Gastroesophageal sphincter (tissue), 4 donors: Measurements from ENCODE around the gene CHCHD6. TPM values are rescaled to one million over a fixed set of nuclear protein-coding genes. Genes with fewer than 3 reads are reported as not detected.

Experiments
- ATAC-seq: fragments of 150-250 bp; one replicate; pipeline ENCODE4 v1.9.1; 2016; ENCODE audit warnings: mild to moderate bottlenecking, moderate library complexity
- H3K27ac ChIP-seq, 4 donors: fragments of 200-600 bp; sonication (generic) in 3 of 4; 1 replicate in 3 of 4; 2 replicates in 1 of 4; pipeline ENCODE4 v1.5.1; 2016 to 2019
- H3K27me3 ChIP-seq: fragments of 200-600 bp; sonication (generic); one replicate; pipeline ENCODE4 v1.5.1; 2019
- H3K36me3 ChIP-seq, 2 donors: fragments of 200-600 bp; sonication (generic); one replicate each; pipeline ENCODE4 v1.5.1; 2019; ENCODE audit warnings: control low read depth in 1 of 2
- H3K4me1 ChIP-seq, 3 donors: fragments of 200-600 bp; sonication (generic); 1 replicate in 2 of 3; 2 replicates in 1 of 3; pipeline ENCODE4 v1.5.1; 2016 to 2019; ENCODE audit warnings: control low read depth in 2 of 3
- H3K4me3 ChIP-seq, 2 donors: fragments of 200-600 bp; sonication (generic); one replicate each; pipeline ENCODE4 v1.5.1; 2019; ENCODE audit warnings: mild to moderate bottlenecking in 1 of 2, moderate library complexity in 1 of 2
- H3K9me3 ChIP-seq, 3 donors: fragments of 200-600 bp; sonication (generic); one replicate each; pipeline ENCODE4 v1.5.1; 2017 to 2019; ENCODE audit warnings: control low read depth in 2 of 3
- CTCF ChIP-seq, 4 experiments: fragments of 200-600 bp in 2 of 4; fragments of 450-650 bp in 2 of 4; sonication (generic) in 1 of 4; IDR thresholded peaks; one replicate each; pipeline ENCODE4 v1.5.1; 2017 to 2019; ENCODE audit warnings: antibody characterized with exemption in 4 of 4, mild to moderate bottlenecking in 2 of 4, moderate library complexity in 2 of 4
- EP300 ChIP-seq: sonication (generic); formaldehyde crosslinking; IDR thresholded peaks from one replicate; pipeline ENCODE4 v1.6.1; 2017; ENCODE audit warnings: antibody characterized with exemption, mild to moderate bottlenecking
- POLR2A ChIP-seq, 2 donors: fragments of 450-650 bp; IDR thresholded peaks; one replicate each; pipeline ENCODE4 v1.6.1; 2017; ENCODE audit warnings: antibody characterized with exemption in 2 of 2, mild to moderate bottlenecking in 2 of 2, moderate library complexity in 1 of 2
- POLR2AphosphoS5 ChIP-seq: sonication (generic); formaldehyde crosslinking; IDR thresholded peaks from one replicate; pipeline ENCODE4 v1.6.1; 2017; ENCODE audit warnings: antibody characterized with exemption
- WGBS, 2 donors: methylation state at CpG; one replicate each; pipeline ENCODE4 v1.1.5; 2018; ENCODE audit warnings: low coverage in 1 of 2; 5-methylcytosine and 5-hydroxymethylcytosine counted together
- total RNA-seq, 4 donors: library from RNA; depleted of rRNA; stranded (reverse); fragments of >200 nt; gene quantifications; one replicate each; pipeline ENCODE4 v1.1.0, GENCODE V29; 2016

Gene CHCHD6
- total RNA-seq, 4 donors from 2014 or later: 8.5 to 37.2 (median 15.2) TPM

DNA sequence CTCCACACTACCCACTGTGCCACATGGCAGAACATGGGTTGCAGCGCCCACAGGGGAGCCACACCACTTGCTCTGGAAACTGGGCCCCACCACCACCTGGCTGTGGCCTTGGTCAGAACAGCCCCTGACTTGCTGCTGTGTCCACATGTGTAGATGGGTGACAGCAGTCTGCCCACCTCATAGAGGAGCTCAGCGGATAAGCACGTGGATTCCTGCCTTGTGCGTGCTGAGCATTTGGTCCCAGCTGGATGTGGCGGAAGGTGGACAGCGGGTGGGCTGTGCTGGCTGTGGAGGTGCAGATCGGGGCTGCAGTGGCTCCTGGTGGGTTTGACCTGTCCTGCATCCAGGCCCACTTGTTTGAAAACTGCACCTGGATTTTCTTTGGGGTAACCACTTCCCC is 272.9 kb downstream of the CHCHD6 start:
- Histone ChIP-seq H3K36me3 (no peaks in the 10 kb centered on the region), H3K9me3 (peaks cover 0 to 24% (median 0%) of the 10 kb centered on the region in 3 donors), H3K27me3 (peaks cover 38% of the 10 kb centered on the region), H3K4me3 (no peak overlapping the region), H3K4me1 (peaks cover 0 to 9% (median 7%) of the 10 kb centered on the region in 3 donors), H3K27ac (no peak overlapping the region)
- no peak for TF ChIP-seq CTCF (IDR thresholded peaks at IDR 0.05)
- TF ChIP-seq POLR2A (IDR thresholded peaks at IDR 0.05): no peak
- TF ChIP-seq POLR2AphosphoS5: no peak
- TF ChIP-seq EP300: no peak
- no CpG with 5 or more reads among the region's 7 CpGs for WGBS, 2 donors
- ATAC-seq: no peak

DNA sequence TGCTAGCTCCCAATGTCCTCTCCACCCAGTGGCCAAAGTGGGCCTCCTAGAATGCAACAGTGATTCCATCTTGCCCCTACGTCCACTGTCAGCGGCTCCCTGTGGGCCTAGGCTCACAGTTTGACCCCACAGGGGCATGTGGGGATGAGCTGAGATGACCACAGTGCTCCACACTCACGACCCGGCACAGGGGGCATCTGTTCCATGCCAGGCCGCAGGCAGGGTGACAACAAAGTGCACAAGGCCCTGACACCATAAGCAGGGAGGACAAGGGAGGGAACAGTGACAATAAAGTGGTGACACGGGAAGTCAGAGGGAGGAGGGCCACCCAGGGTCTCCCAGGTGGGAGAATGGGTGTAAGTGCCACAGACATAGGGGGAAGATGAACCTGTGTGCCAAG is 273.8 kb downstream of the CHCHD6 start:
- Histone ChIP-seq H3K27me3 (peaks cover 31% of the 10 kb centered on the region), H3K4me3 (no peak overlapping the region), H3K27ac (no peak overlapping the region), H3K36me3 (no peaks in the 10 kb centered on the region), H3K9me3 (peaks cover 0 to 24% (median 0%) of the 10 kb centered on the region in 3 donors), H3K4me1 (peaks cover 0 to 12% (median 3%) of the 10 kb centered on the region in 3 donors)
- 67% methylated on average over 1 of the region's 6 CpGs; no CpG with 5 or more reads in 1 of the 2 donors for WGBS, 2 donors
- ATAC-seq: no peak
- TF ChIP-seq POLR2A (IDR thresholded peaks at IDR 0.05) (no peak), EP300 (no peak), CTCF (IDR thresholded peaks at IDR 0.05) (no peak)

GRCh38 chr3:126978291-126978690 is 274.3 kb downstream of the CHCHD6 start:
- TF ChIP-seq POLR2A (IDR thresholded peaks at IDR 0.05) (no peak), EP300 (no peak), POLR2AphosphoS5 (no peak)
- peaks cover 26% of the 10 kb centered on the region for H3K27me3 ChIP-seq
- peaks cover 0 to 24% (median 0%) of the 10 kb centered on the region in 3 donors for H3K9me3 ChIP-seq
- ATAC-seq: no peak
- H3K27ac ChIP-seq: no peak overlapping the region
- no peak overlapping the region for H3K4me3 ChIP-seq
- H3K36me3 ChIP-seq: no peaks in the 10 kb centered on the region
- H3K4me1 ChIP-seq: peaks cover 0 to 12% (median 3%) of the 10 kb centered on the region in 3 donors
- WGBS, 2 donors: 89 to 100% methylated on average over 3 to 4 of the region's 5 CpGs

- no peaks in the 10 kb centered on the region for H3K36me3 ChIP-seq
- H3K4me3 ChIP-seq: no peak overlapping the region
- WGBS, 2 donors: 67 to 100% methylated on average over 1 of the region's 5 CpGs
- no peak overlapping the region for H3K27ac ChIP-seq
- no peak for ATAC-seq
- TF ChIP-seq CTCF (IDR thresholded peaks at IDR 0.05): no peak
- no peak for TF ChIP-seq POLR2A (IDR thresholded peaks at IDR 0.05)
- TF ChIP-seq POLR2AphosphoS5: no peak
- TF ChIP-seq EP300: no peak
- peaks cover 0 to 17% (median 5%) of the 10 kb centered on the region in 3 donors for H3K4me1 ChIP-seq
- H3K27me3 ChIP-seq: peaks cover 18% of the 10 kb centered on the region
- peaks cover 0 to 17% (median 0%) of the 10 kb centered on the region in 3 donors for H3K9me3 ChIP-seq
Observed at GRCh38 chr3:126979046-126979628, 275.1 kb downstream of the CHCHD6 start.

DNA sequence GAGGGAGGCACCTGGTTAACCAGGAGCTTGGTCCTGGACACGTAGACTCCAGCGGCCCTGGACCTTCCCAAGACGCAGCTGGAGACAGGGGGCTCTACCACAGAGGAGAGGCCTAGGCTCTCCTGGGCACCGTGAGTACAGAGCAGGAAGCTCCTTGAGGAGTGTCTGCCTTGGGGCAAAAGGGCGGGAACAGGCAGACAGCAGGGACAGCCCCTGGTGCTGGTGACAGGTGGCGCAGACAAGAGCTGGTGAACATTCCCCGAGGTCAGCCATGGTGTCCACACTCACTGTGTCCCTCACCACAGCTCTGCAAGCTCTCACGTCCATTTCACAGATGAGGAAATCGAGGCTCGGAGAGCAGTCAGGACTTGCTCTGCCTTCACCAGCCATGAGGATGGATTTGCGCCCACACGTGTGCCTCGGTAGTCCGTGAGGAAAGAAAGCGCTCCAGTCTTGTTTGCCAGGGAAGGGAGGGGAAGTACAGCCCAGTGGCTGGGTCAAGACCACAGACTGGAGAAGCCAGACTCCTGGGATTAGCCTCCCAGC is 276.3 kb downstream of the CHCHD6 start:
- no peak overlapping the region for H3K4me3 ChIP-seq
- H3K9me3 ChIP-seq: peaks cover 0 to 7% (median 0%) of the 10 kb centered on the region in 3 donors
- 100% methylated on average over 1 of the region's 15 CpGs; no CpG with 5 or more reads in 1 of the 2 donors for WGBS, 2 donors
- peaks cover 18% of the 10 kb centered on the region for H3K27me3 ChIP-seq
- ATAC-seq: no peak
- peaks cover 0 to 29% (median 14%) of the 10 kb centered on the region in 3 donors for H3K4me1 ChIP-seq
- no peaks in the 10 kb centered on the region for H3K36me3 ChIP-seq
- H3K27ac ChIP-seq: no peak overlapping the region
- TF ChIP-seq POLR2AphosphoS5 (no peak), EP300 (no peak), POLR2A (IDR thresholded peaks at IDR 0.05) (no peak), CTCF (IDR thresholded peaks at IDR 0.05) (no peak)
